SK-N-SH (cell line): Measurements from ENCODE around the gene NOL4L. TPM values are rescaled to one million over a fixed set of nuclear protein-coding genes. Genes with fewer than 3 reads are reported as not detected.

Experiments
- CTCF ChIA-PET: fragments of 300-600, 350-600 bp; formaldehyde crosslinking; extraction: SDS; loops from one replicate; lab custom pipeline; 2021; lab: Yijun Ruan, JAX
- POLR2A ChIA-PET: fragments of 350-600 bp; sonication (Branson Sonifier 250); formaldehyde crosslinking; extraction: SDS; loops from one replicate; lab custom pipeline; 2020; ENCODE audit warnings: antibody characterized with exemption, inconsistent platforms; lab: Yijun Ruan, JAX
- DNase-seq: peaks from one replicate; pipeline ENCODE4 v3.0.0; 2012
- H2AFZ ChIP-seq: fragments of 200-600 bp; sonication (generic); 2 replicates; pipeline ENCODE4 v1.8.1; 2016; ENCODE audit warnings: antibody characterized with exemption, mild to moderate bottlenecking, low read depth
- H3F3A ChIP-seq: fragments of 200-600 bp; sonication (generic); replicated peaks from 2 replicates; pipeline ENCODE3; 2016; ENCODE audit warnings: antibody characterized with exemption, mild to moderate bottlenecking; ENCODE audit not compliant: insufficient read depth
- H3K27ac ChIP-seq, 2 experiments: fragments of 200-500 bp in 1 of 2; fragments of 200-600 bp in 1 of 2; sonication (Bioruptor generic) in 1 of 2; sonication (generic), shearing (Covaris generic) in 1 of 2; 2 replicates each; pipeline versions ENCODE4 v1.5.1 to v1.6.1; 2014 to 2016; ENCODE audit warnings: low read depth in 2 of 2, inconsistent platforms in 1 of 2, low read length in 1 of 2, mild to moderate bottlenecking in 1 of 2, mixed read lengths in 1 of 2
- H3K27me3 ChIP-seq: fragments of 200-600 bp; sonication (generic), shearing (Covaris generic); 2 replicates; pipeline ENCODE4 v1.6.1; 2016; ENCODE audit warnings: mixed run types; ENCODE audit not compliant: insufficient read depth
- H3K36me3 ChIP-seq, 2 experiments: fragments of 200-500 bp in 1 of 2; fragments of 200-600 bp in 1 of 2; sonication (Bioruptor generic) in 1 of 2; sonication (generic) in 1 of 2; replicated peaks in 1 of 2; 2 replicates each; pipeline versions ENCODE3 to v1.5.1; 2014 to 2016; ENCODE audit warnings: low read length in 1 of 2, mild to moderate bottlenecking in 1 of 2; ENCODE audit not compliant: insufficient read depth in 2 of 2, control insufficient read depth in 1 of 2
- H3K4me1 ChIP-seq, 2 experiments: fragments of 200-500 bp in 1 of 2; fragments of 200-600 bp in 1 of 2; sonication (Bioruptor generic) in 1 of 2; sonication (generic), shearing (Covaris generic) in 1 of 2; 2 replicates each; pipeline versions ENCODE4 v1.5.1 to v1.6.1; 2014 to 2016; ENCODE audit warnings: low read depth in 1 of 2, low read length in 1 of 2, mixed run types in 1 of 2; ENCODE audit not compliant: insufficient read depth in 2 of 2, control insufficient read depth in 1 of 2
- H3K4me2 ChIP-seq: fragments of 200-600 bp; sonication (generic), shearing (Covaris generic); 2 replicates; pipeline ENCODE4 v1.6.1; 2017; ENCODE audit warnings: mixed run types
- H3K4me3 ChIP-seq, 2 experiments: fragments of 200-500 bp in 1 of 2; fragments of 200-600 bp in 1 of 2; sonication (Bioruptor generic) in 1 of 2; sonication (generic), shearing (Covaris generic) in 1 of 2; 2 replicates each; pipeline versions ENCODE4 v1.5.1 to v1.8.1; 2014 to 2016; ENCODE audit warnings: low read depth in 2 of 2, inconsistent platforms in 1 of 2, low read length in 1 of 2, mild to moderate bottlenecking in 1 of 2, mixed read lengths in 1 of 2, moderate library complexity in 1 of 2
- H3K79me2 ChIP-seq: fragments of 200-600 bp; sonication (generic); 2 replicates; pipeline ENCODE4 v1.8.1; 2017; ENCODE audit warnings: mild to moderate bottlenecking; ENCODE audit not compliant: insufficient read depth
- H3K9ac ChIP-seq: fragments of 200-600 bp; sonication (generic); 2 replicates; pipeline ENCODE4 v1.6.1; 2017; ENCODE audit warnings: mixed run types
- H3K9me2 ChIP-seq: fragments of 200-600 bp; sonication (generic); 2 replicates; pipeline ENCODE4 v1.6.1; 2017; ENCODE audit warnings: mixed run types
- H3K9me3 ChIP-seq: fragments of 200-600 bp; sonication (generic); 2 replicates; pipeline ENCODE4 v1.6.1; 2017; ENCODE audit warnings: mixed run types, mild to moderate bottlenecking, moderate library complexity
- H4K20me1 ChIP-seq: fragments of 200-600 bp; sonication (generic); 2 replicates; pipeline ENCODE4 v1.6.1; 2017; ENCODE audit warnings: mild to moderate bottlenecking, mixed run types; ENCODE audit not compliant: insufficient read depth
- CHD2 ChIP-seq: fragments of 150-350 bp; IDR thresholded peaks from 2 replicates; pipeline ENCODE4 v1.6.1; 2018; ENCODE audit warnings: low read length; ENCODE audit not compliant: partially characterized antibody
- EP300 ChIP-seq, 2 experiments: IDR thresholded peaks; 2 replicates each; pipeline versions ENCODE4 v1.4.0 to v1.6.1; 2012; ENCODE audit warnings: borderline replicate concordance in 1 of 2, low read depth in 1 of 2, low read length in 1 of 2
- FOSL2 ChIP-seq: IDR thresholded peaks from 2 replicates; pipeline ENCODE4 v1.4.0; 2012; ENCODE audit warnings: low read depth, mild to moderate bottlenecking, moderate library complexity, borderline replicate concordance
- FOXJ3 ChIP-seq: sonication (generic); formaldehyde crosslinking; IDR thresholded peaks from 2 replicates; pipeline ENCODE4 v1.5.1; 2020; ENCODE audit warnings: mild to moderate bottlenecking, missing genetic modification reagents
- GATA2 ChIP-seq: sonication (generic); formaldehyde crosslinking; IDR thresholded peaks from 2 replicates; pipeline ENCODE4 v1.5.0; 2020; ENCODE audit warnings: mild to moderate bottlenecking, missing genetic modification reagents
- MAX ChIP-seq: IDR thresholded peaks from 2 replicates; pipeline ENCODE4 v1.4.0; 2012; ENCODE audit warnings: low read depth
- MEF2A ChIP-seq: IDR thresholded peaks from 2 replicates; pipeline ENCODE4 v1.4.0; 2012; ENCODE audit warnings: low read depth, borderline replicate concordance
- MXI1 ChIP-seq: IDR thresholded peaks from 2 replicates; pipeline ENCODE4 v1.6.1; 2012; ENCODE audit warnings: mild to moderate bottlenecking, low read depth, low read length, improper control_type of control experiment
- NRF1 ChIP-seq: IDR thresholded peaks from 2 replicates; pipeline ENCODE4 v1.6.1; 2012; ENCODE audit warnings: low read depth, mild to moderate bottlenecking, low read length
- PBX3 ChIP-seq: IDR thresholded peaks from 2 replicates; pipeline ENCODE4; 2012
- RAD21 ChIP-seq: IDR thresholded peaks from 2 replicates; pipeline ENCODE4 v1.6.1; 2012; ENCODE audit warnings: mild to moderate bottlenecking, low read length
- RCOR1 ChIP-seq: fragments of 150-350 bp; IDR thresholded peaks from 2 replicates; pipeline ENCODE4 v1.6.1; 2017; ENCODE audit warnings: antibody characterized with exemption, low read length
- REST ChIP-seq: IDR thresholded peaks from 2 replicates; pipeline ENCODE4 v1.6.1; 2012; ENCODE audit warnings: mild to moderate bottlenecking, low read depth, low read length, moderate library complexity
- RFX5 ChIP-seq: IDR thresholded peaks from 2 replicates; pipeline ENCODE4 v1.6.1; 2012; ENCODE audit warnings: mild to moderate bottlenecking, improper control_type of control experiment, low read length
- RXRA ChIP-seq: IDR thresholded peaks from 2 replicates; pipeline ENCODE4 v1.4.0; 2012; ENCODE audit warnings: low read depth, mild to moderate bottlenecking, borderline replicate concordance
- TCF12 ChIP-seq: IDR thresholded peaks from 2 replicates; pipeline ENCODE4 v1.4.0; 2012
- YY1 ChIP-seq: IDR thresholded peaks from 2 replicates; pipeline ENCODE4 v1.4.0; 2012; ENCODE audit warnings: low read depth, mild to moderate bottlenecking
- WGBS: methylation state at CpG from one replicate; pipeline ENCODE4 v1.1.6; 2017; ENCODE audit warnings: low lambda C conversion rate; 5-methylcytosine and 5-hydroxymethylcytosine counted together
- polyA plus RNA-seq, 3 experiments: library from polyadenylated mRNA; depleted of rRNA; stranded (reverse); fragments of >200 nt; gene quantifications; 2 replicates each; pipeline ENCODE4 v1.2.3, GENCODE V29; 2012

Gene NOL4L
- polyA plus RNA-seq, 1 of the 3 experiments (the other 2 are of a cell fraction): 14.3 TPM

- Histone ChIP-seq H3K9me2 (no peaks in the 10 kb centered on the region), H3F3A (no peaks in the 10 kb centered on the region), H3K27ac (peak overlapping the region in 1 of 2 experiments; percentile 100; a peak in 3 of 4 replicates), H3K4me1 (peaks cover 0 to 62% of the 10 kb centered on the region in 2 experiments; a peak in 3 of 4 replicates), H3K36me3 (no peaks in the 10 kb centered on the region), H3K9ac (no peak overlapping the region), H3K27me3 (no peaks in the 10 kb centered on the region), H4K20me1 (no peaks in the 10 kb centered on the region), H3K4me2 (peak overlapping the region; percentile 67), H3K9me3 (no peaks in the 10 kb centered on the region), H3K4me3 (no peak overlapping the region), H3K79me2 (no peaks in the 10 kb centered on the region), H2AFZ (peak overlapping the region; percentile 70; the same call in 1 of the 2 replicates)
- ChIA-PET POLR2A (interaction anchor here (0.6 to 2.6 kb wide), 7 partner anchors 20 to 948 kb away, joined by 3 to 11 read pairs (median 4); partner anchors contain the start of gene KIF3B), CTCF (interaction anchor here (0.7 to 13.1 kb wide), 8 partner anchors 16 to 180 kb away, joined by 3 to 326 read pairs (median 4); no protein-coding TSS in a partner anchor)
- DNase-seq: peak; percentile 89
- TF ChIP-seq REST (no peak), RFX5 (no peak), NRF1 (no peak), YY1 (no peak), TCF12 (peak; percentile 17; the same call in 1 of the 2 replicates), MEF2A (no peak), RAD21 (peak; percentile 33; the same call in 1 of the 2 replicates), RXRA (no peak), CHD2 (peak; percentile 92), MXI1 (peak; percentile 86), PBX3 (no peak), EP300 (IDR thresholded peaks at IDR 0.05; ENCODE audit: borderline replicate concordance in 1 of 2, low read depth in 1 of 2, low read length in 1 of 2) (peak in 1 of 2 experiments; percentile 91; a peak in 2 of 4 replicates), GATA2 (peak; percentile 100), FOXJ3 (CRISPR knock-in tag) (peak; percentile 97), FOSL2 (no peak), MAX (no peak), RCOR1 (peak; percentile 87)
- 74% methylated on average over 6 of the region's 10 CpGs for WGBS
These were observed 68.3 kb downstream of the NOL4L start for GRCh38 chr20:32516583-32517517.
